ENCODE data around the gene SLC2A11.
"Not testable (repeated sequence)": the region's sequence is repeated elsewhere in the genome, so short reads cannot be mapped to it uniquely, and the experiment has no call there.

The SLC2A11 gene

DNA sequence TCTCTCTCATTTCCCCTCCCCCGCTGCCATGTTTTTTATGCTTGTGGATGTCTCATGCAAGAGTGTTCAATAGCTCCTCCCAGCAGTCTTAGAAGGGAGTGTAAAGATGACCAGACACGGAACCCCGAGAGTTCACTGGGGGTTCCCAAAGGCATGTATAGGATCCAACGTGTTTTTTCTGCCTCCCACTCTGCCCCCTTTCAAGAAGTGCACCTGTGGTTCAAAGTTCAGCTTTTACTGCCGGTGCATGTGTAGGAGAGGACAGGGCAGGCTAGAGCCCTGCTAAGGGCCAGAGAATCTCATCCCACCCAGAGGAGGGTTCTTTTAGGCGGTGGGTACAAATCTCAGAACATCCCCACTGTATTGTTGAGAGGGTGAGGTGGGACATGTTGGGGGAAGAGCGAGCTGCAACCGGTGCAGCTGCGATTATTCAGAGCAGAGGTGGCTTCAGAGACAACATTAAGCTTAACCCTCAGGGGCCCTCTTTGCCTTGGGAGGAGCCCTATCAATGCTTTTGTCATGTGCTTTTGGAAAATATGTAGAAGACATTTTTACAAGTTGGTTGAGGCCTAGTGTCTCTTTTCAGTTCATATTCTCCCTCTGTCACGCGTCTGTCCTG lies 51.0 kb downstream of the SLC2A11 start:
- no peak for DNase-seq (ENCODE audit: low read depth)

DNA sequence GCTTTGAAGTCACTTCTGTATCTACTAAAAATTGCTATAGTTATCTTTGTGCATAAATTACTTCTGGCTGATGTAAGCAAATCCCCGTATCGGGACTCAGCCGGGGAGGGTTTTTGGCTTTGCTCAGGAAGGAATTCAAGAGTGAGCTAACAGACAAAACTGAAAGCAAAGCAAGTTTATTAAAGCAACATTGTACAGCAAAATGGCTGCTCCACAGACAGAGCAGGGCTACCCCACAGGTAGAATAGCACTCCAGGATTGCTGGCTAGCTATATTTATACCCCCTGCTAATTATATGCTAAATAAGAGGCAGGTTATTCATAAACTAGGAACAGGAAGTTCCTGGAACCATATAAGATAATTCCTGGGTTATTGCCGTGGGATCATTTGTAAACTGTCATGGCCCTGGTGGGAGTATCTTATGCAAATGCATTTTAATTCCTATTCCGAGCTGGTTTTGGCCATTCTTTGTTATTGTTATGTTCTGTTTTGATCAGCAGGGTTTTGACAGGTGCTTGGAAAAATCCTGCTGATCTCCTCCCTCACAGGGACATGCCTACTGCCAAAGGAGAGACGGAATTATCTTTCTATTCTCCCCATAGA lies 51.7 kb downstream of the SLC2A11 start:
- DNase-seq (ENCODE audit: low read depth): no peak

DNA sequence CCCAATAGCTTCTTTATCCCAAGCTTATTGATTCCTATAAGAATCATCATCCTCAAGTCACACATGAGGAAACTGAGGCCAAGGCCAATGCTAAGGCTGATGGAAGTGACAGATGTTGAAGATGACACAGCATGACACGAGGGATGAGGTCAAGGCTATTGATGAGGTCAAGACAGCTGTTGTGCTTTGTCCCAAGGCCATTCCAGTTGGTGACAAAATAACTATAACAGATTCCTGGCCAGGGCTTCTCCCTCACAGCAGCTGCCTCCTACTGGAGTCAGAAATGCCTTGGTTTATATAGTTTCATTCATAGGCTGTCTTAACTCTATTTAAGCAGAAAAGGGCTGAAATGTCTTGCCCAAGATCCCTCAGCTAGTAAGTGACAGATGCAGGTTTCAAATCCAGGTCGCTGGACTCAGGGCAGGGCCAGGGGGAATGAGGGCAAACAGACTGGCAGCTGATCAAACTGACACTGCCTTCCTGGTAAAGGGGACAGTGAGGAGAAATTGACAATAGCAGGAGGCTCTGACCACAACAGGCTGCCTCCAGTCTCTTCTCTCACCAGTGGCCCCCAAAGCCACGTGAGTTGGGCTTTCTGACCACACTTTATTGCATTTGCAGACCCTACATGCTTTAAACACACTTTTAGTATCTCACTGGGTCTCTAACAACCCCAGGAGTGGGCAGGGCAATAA lies 53.0 kb downstream of the SLC2A11 start:
- DNase-seq (ENCODE audit: low read depth): no peak

DNA sequence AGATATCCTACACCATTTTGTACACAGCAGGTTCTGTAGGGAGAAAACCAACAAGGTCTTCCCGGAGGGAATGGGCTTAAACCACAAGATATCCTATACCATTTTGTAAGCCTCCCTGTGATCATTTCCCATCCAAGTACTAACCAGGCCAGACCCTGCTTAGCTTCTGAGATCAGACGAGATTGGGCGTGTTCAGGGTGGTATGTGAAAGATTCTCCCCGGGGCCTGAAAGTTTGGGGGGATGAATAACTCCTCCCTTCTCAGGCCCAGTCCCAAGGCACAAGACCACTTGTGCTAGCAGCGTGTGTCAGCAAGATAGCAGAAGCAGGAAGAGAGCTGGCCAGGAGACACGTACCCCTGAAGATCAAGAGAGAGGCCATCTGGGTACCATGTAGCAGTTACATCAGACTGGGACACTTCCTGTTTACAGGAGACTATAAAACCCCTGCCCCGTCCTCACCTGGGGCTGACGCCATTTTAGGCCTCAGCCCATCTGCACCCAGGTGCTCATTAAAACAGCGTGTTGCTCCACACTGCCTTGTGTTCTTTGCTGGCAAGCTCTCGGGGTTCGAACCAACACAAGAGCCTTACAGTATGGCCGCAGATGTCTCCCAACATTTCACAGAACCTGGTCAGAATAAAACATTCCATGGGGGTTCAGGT lies 53.8 kb downstream of the SLC2A11 start:
- no peak for DNase-seq (ENCODE audit: low read depth)

DNA sequence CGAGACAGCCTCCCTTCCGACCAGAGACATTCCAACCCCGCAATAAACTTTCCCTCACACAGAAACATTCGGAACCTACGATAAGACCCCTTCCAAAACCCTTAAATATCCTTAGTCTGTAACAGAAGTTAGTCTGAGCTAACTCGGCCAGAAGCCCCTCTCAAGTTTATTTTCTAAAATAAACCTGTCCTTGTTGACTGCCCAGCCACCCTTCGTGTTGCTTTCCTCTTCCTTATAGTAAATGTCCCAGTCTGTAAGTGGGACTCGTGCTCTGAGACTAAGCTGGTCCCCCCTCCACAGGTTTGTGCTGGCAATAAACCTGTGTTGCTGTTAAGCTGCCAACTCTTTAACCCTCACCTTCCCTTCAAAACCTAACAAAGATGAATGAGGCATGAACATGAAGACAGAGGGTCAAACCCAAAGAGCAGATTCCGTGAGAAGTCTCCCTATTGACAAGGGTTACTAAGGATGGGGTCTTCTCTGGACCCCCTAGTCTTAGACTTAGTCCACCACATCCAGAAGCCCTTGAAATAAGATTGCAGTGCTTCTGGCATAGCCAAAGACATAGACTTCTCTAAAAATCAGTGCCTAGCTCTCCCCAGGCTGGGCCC lies 54.7 kb downstream of the SLC2A11 start:
- DNase-seq (ENCODE audit: low read depth): no peak

DNA sequence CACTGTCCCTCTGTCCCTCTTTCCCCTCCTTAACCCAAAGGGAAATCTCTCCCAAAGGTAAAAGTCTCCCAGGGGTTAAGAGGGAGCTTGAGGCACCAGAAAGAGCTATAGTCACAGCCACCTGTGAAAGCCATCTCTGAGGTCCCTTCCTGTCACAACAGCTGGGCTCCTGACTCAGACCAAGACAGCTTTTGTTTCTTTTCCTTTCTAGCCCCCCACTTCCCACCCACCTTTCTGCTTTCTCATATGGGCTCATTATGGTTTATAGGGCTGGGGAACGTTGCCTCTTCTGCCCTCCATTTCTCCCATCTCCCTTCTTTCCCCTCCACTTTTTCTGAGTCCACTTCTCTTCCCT lies 55.6 kb downstream of the SLC2A11 start:
- no peak for DNase-seq (ENCODE audit: low read depth)

DNA sequence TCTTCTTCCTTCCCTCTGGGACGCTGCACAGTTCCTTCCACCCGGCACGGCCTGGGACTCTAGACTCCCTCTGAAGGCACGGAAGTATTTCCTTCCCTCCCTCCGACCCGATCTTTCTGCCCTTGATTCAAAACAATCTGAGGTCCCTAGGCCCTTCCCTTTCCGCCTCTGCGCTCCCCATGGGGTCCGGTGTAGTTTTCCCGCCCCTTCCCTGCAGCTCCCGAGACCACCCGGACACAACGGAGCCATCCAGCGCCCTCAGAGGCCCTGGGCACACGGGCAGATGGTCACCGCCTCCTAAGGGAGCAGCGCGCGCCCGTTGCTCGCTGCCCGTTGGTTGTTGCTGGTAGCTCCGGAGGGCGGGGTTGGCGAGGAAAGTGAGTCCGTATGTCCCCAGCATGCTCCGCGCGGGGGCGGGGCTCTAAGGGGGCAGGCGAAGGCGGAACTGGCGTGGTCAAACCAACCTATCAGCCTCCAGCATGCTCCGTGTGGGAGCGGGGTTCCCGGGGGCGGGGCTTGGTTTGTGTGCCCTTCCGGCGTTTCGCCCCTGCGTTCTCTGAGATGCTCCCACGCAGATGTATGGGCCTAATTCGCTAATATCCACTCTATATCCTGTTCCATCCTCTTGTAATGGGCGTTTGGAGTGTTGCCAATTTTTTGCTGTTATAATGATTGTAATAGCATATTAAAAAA lies 56.1 kb downstream of the SLC2A11 start:
- peak; percentile 98 for DNase-seq (ENCODE audit: low read depth)

DNA sequence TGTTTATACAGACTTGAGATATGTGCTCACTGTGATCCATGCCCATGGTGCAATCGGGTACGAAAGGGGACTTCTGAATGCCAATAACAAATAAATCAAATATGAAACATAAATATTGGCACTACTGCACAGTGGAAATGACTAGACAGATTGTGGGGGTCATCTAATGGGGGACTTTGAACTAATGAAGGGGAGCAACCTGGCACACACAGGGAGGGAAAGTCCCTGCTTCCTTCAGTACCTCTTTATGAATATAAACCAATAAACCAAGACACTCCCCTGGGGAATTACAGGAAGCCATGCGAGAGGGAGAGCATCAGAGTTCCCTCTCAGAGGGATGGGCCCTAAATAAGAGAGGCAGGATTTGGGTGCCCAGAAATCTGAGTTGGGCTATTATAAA lies 57.6 kb downstream of the SLC2A11 start:
- no peak for DNase-seq (ENCODE audit: low read depth)

DNA sequence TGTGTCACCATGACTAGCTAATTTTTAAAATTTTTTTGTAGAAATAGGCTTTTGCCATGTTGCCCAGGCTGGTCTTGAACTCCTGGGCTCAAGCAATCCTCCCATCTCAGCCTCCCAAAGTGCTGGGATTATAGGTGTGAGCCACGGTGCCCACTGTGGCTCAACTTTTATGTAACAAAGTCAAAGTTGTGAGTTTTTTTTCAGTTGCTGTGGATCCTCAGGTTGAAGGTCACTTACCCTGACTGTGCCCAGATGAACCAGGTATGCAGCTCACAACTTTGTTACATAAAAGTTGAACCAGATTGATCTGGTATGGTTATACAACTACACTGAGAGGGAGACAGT lies 62.6 kb downstream of the SLC2A11 start:
- DNase-seq (ENCODE audit: low read depth): not testable (repeated sequence)

DNA sequence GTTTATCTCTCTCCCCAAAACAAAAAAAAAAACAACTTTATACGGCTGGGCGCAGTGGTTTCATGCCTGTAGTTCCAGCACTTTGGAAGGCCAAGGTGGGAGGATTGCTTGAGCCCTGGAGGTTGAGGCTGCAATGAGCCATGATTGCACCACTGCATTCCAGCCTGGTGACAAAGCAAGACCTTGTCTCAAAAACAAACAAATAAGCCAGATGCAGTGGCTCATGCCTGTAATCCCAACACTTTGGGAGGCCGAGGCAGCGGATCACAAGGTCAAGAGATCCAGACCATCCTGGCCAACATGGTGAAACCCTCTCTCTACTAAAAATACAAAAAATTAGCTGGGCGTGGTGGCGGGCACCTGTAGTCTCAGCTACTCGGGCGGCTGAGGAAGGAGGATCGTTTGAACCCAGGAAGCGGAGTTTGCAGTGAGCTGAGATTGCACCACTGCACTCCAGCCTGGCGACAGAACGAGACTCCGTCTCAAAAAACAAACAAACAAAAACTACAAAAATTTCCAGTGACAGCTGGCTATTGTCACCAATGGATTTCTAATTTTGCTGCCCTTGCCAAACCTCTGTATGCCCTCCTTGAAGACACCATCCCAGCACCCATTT lies 64.0 kb downstream of the SLC2A11 start:
- DNase-seq (ENCODE audit: low read depth): not testable (repeated sequence)

DNA sequence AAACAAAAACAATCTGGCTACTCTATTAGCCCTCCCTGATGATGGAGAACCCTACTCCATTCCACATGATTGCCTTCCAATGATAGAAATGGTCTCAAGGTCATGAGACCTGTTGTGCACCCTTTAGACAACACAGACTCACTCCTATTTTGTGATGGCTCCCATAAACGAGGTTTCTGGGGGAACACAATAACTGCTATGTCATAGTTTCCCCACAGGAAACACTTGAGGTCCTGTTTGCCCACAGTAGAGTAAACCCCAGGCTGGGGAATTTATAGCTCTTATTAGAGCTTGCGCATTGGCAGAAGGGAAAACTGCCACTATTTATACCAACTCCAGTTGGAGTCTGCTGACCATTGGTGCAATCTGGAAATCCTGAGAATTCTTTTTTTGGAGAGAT lies 65.2 kb downstream of the SLC2A11 start:
- DNase-seq (ENCODE audit: low read depth): no peak

DNA sequence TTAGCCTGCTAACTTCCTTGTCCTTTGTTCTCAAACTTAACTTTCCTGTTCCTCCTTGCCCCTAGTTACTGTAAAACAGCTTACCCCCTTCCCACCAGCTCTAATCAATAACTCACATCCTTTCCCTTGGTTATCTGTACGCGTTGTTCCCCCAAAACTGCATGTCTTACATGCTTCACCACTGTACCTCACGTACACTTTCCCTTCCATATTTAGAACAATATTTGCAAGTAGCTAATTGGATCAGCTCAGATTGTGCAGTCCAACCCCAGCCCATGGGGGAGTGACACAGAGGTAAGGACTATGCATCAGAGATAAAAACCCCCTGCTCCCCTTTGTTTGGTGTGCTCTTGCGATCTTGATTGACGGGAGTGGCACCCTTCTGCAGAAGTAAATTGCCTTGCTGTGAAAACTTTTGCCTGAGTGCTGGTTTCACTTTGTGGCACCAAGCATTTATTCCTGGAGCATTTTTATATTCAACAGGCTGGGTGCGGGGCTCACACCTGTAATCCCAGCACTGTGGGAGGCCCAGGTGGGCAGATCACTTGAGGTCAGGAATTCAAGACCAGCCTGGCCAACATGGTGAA lies 67.4 kb downstream of the SLC2A11 start:
- DNase-seq (ENCODE audit: low read depth): no peak

DNA sequence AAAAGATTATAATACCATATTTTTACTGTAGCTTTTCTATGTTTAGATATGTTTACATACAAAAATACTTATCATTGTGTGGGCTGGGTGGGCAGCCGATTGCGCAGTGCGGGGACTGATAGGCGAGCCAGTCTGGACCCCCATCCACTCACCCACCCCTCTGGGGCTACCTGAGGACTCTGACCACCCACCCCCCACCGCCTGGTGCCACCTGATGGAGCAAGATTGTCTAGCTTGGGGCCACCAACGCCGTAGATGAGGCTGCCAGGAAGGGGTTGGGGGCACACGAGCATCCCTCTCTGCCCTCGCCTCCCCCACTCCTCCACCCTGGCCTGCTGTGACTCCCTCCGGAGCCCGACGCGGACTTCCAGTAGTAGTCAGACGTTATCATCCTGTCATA lies 68.9 kb downstream of the SLC2A11 start:
- DNase-seq (ENCODE audit: low read depth): no peak
